WTC11 (cell line): ENCODE measurements around the gene S100A5. TPM values are rescaled to one million over a fixed set of nuclear protein-coding genes. Genes with fewer than 3 reads are reported as not detected.

Experiments used
- ATAC-seq: fragments of 200-7000 bp; cut with Tn5 transposase; 2 replicates; pipeline ENCODE4 v1.10.0; 2021; ENCODE audit warnings: mild to moderate bottlenecking, moderate library complexity
- CTCF ChIA-PET: fragments of 300-600 bp; sonication (Branson Sonifier 250); formaldehyde crosslinking; loops from one replicate; lab custom pipeline; 2021; ENCODE audit warnings: antibody characterized with exemption; lab: Charles Lee
- POLR2A ChIA-PET: fragments of 350-600 bp; sonication (Branson Sonifier 250); formaldehyde crosslinking; loops from one replicate; lab custom pipeline; 2021; ENCODE audit warnings: antibody characterized with exemption; lab: Charles Lee
- DNase-seq: peaks from one replicate; pipeline ENCODE4 v3.0.0; 2021; ENCODE audit warnings: low spot score
- H3K27ac Mint-ChIP-seq: 2 replicates; pipeline ENCODE4 v1.8.0; 2021; ENCODE audit warnings: mixed read lengths
- H3K27me3 Mint-ChIP-seq: 2 replicates; pipeline ENCODE4 v1.8.0; 2021; ENCODE audit warnings: low read depth, mild to moderate bottlenecking, moderate library complexity, mixed read lengths
- H3K36me3 Mint-ChIP-seq: 2 replicates; pipeline ENCODE4 v1.8.0; 2021; ENCODE audit warnings: mixed read lengths
- H3K4me1 Mint-ChIP-seq: 2 replicates; pipeline ENCODE4 v1.8.0; 2022; ENCODE audit warnings: mixed read lengths
- H3K4me3 Mint-ChIP-seq: 2 replicates; pipeline ENCODE4 v1.8.0; 2021; ENCODE audit warnings: mild to moderate bottlenecking, moderate library complexity, mixed read lengths
- H3K9me3 Mint-ChIP-seq: 2 replicates; pipeline ENCODE4 v1.8.0; 2021; ENCODE audit warnings: mixed read lengths
- E2F1 ChIP-seq: sonication (generic); formaldehyde crosslinking; IDR thresholded peaks from 2 replicates; pipeline ENCODE4 v1.8.0; 2022; ENCODE audit warnings: mild to moderate bottlenecking, missing genetic modification reagents
- E2F4 ChIP-seq: sonication (generic); formaldehyde crosslinking; IDR thresholded peaks from 2 replicates; pipeline ENCODE4 v1.8.1; 2022; ENCODE audit warnings: low read depth, mild to moderate bottlenecking, moderate library complexity, missing genetic modification reagents, borderline replicate concordance
- FOXJ3 ChIP-seq: sonication (generic); formaldehyde crosslinking; IDR thresholded peaks from 2 replicates; pipeline ENCODE4 v1.9.0; 2021; ENCODE audit warnings: missing genetic modification reagents, mild to moderate bottlenecking, borderline replicate concordance
- GRHL2 ChIP-seq: fragments of 250-450 bp; sonication (Bioruptor Pico); IDR thresholded peaks from 2 replicates; pipeline ENCODE4 v1.8.0; 2022; ENCODE audit warnings: mild to moderate bottlenecking, moderate library complexity; ENCODE audit not compliant: insufficient replicate concordance, severe bottlenecking
- GTF2I ChIP-seq: fragments of 250-450 bp; sonication (Bioruptor Pico); conservative IDR thresholded peaks from 2 replicates; pipeline ENCODE4 v1.4.0; 2021; ENCODE audit warnings: mild to moderate bottlenecking
- JAZF1 ChIP-seq: fragments of 250-450 bp; sonication (Bioruptor Pico); IDR thresholded peaks from 2 replicates; pipeline ENCODE4 v1.9.0; 2021; ENCODE audit warnings: moderate library complexity, mild to moderate bottlenecking, inconsistent platforms
- JUN ChIP-seq: sonication (generic); formaldehyde crosslinking; IDR thresholded peaks from 2 replicates; pipeline ENCODE4 v1.8.0; 2023; ENCODE audit warnings: mild to moderate bottlenecking, missing genetic modification reagents
- MAX ChIP-seq: sonication (generic); formaldehyde crosslinking; IDR thresholded peaks from 2 replicates; pipeline ENCODE4 v1.8.0; 2022; ENCODE audit warnings: mild to moderate bottlenecking, missing genetic modification reagents
- MXD4 ChIP-seq: fragments of 250-450 bp; sonication (Bioruptor Pico); IDR thresholded peaks from 2 replicates; pipeline ENCODE4 v1.8.0; 2021; ENCODE audit warnings: mild to moderate bottlenecking, moderate library complexity, borderline replicate concordance
- NFYB ChIP-seq: sonication (generic); formaldehyde crosslinking; conservative IDR thresholded peaks from 2 replicates; pipeline ENCODE4 v1.8.0; 2022; ENCODE audit warnings: low read depth, missing genetic modification reagents
- NR1H2 ChIP-seq: sonication (generic); formaldehyde crosslinking; IDR thresholded peaks from 2 replicates; pipeline ENCODE4 v1.9.0; 2021; ENCODE audit warnings: mild to moderate bottlenecking, moderate library complexity, missing genetic modification reagents
- RELA ChIP-seq: sonication (generic); formaldehyde crosslinking; IDR thresholded peaks from 2 replicates; pipeline ENCODE4 v1.8.1; 2022; ENCODE audit warnings: missing genetic modification reagents, mild to moderate bottlenecking, borderline replicate concordance
- SMAD3 ChIP-seq: sonication (generic); formaldehyde crosslinking; IDR thresholded peaks from 2 replicates; pipeline ENCODE4 v1.8.0; 2022; ENCODE audit warnings: missing genetic modification reagents, mild to moderate bottlenecking, borderline replicate concordance
- ZBTB21 ChIP-seq: sonication (generic); formaldehyde crosslinking; IDR thresholded peaks from 2 replicates; pipeline ENCODE4 v1.8.1; 2023; ENCODE audit warnings: mild to moderate bottlenecking, missing genetic modification reagents, borderline replicate concordance
- ZNF317 ChIP-seq: sonication (generic); formaldehyde crosslinking; IDR thresholded peaks from 2 replicates; pipeline ENCODE4 v1.8.1; 2023; ENCODE audit warnings: low read depth, mild to moderate bottlenecking, moderate library complexity, missing genetic modification reagents, borderline replicate concordance
- ZNF396 ChIP-seq: fragments of 250-450 bp; sonication (Bioruptor Pico); IDR thresholded peaks from 2 replicates; pipeline ENCODE4 v1.8.0; 2021; ENCODE audit warnings: mild to moderate bottlenecking, moderate library complexity, borderline replicate concordance
- ZNF416 ChIP-seq: fragments of 250-450 bp; sonication (Bioruptor Pico); IDR thresholded peaks from 2 replicates; pipeline ENCODE4 v1.9.0; 2021; ENCODE audit warnings: mild to moderate bottlenecking, inconsistent platforms
- ZNF671 ChIP-seq: fragments of 250-450 bp; sonication (Bioruptor Pico); IDR thresholded peaks from 2 replicates; pipeline ENCODE4 v1.8.0; 2021; ENCODE audit warnings: mild to moderate bottlenecking
- ZSCAN18 ChIP-seq: fragments of 250-450 bp; sonication (Bioruptor Pico); IDR thresholded peaks from 2 replicates; pipeline ENCODE4 v2.1.2; 2022; ENCODE audit warnings: mild to moderate bottlenecking, moderate library complexity
- total RNA-seq: library from RNA; stranded (reverse); gene quantifications from 3 replicates; pipeline ENCODE4 v1.2.3, GENCODE V29; 2021
- TF ChIP-seq, protein P1 (sequence below): sonication (generic); formaldehyde crosslinking; conservative IDR thresholded peaks from 2 replicates; pipeline ENCODE4 v1.8.1; 2023; ENCODE audit warnings: mild to moderate bottlenecking, low read depth, missing genetic modification reagents, moderate library complexity
- TF ChIP-seq, protein P2 (sequence below): fragments of 250-450 bp; sonication (Bioruptor Pico); IDR thresholded peaks from 2 replicates; pipeline ENCODE4 v1.9.0; 2021; ENCODE audit warnings: mild to moderate bottlenecking

The S100A5 gene
- total RNA-seq, 1 experiment from 2014 or later = not detected

- no peaks in the 10 kb centered on the region for H3K36me3 Mint-ChIP-seq
- H3K27me3 Mint-ChIP-seq = peaks cover 9% of the 10 kb centered on the region
- no peak overlapping the region for H3K4me3 Mint-ChIP-seq
- DNase-seq = no peak
- ChIA-PET CTCF (interaction anchor here (0.7 to 5.5 kb wide), 5 partner anchors 12 to 154 kb away, joined by 3 to 33 read pairs (median 7); no protein-coding TSS in a partner anchor), POLR2A (no interaction called here)
- TF ChIP-seq E2F4 (CRISPR knock-in tag) (no peak), ZNF317 (CRISPR knock-in tag) (no peak), ZNF396 (CRISPR knock-in tag) (no peak)
- ATAC-seq = no peak
- H3K4me1 Mint-ChIP-seq = peaks cover 3% of the 10 kb centered on the region; the same call in 1 of the 2 replicates
- H3K9me3 Mint-ChIP-seq = no peaks in the 10 kb centered on the region
- H3K27ac Mint-ChIP-seq = no peak overlapping the region
Observed at GRCh38 chr1:153506831-153507413, 33.8 kb downstream of the S100A5 start.

DNA sequence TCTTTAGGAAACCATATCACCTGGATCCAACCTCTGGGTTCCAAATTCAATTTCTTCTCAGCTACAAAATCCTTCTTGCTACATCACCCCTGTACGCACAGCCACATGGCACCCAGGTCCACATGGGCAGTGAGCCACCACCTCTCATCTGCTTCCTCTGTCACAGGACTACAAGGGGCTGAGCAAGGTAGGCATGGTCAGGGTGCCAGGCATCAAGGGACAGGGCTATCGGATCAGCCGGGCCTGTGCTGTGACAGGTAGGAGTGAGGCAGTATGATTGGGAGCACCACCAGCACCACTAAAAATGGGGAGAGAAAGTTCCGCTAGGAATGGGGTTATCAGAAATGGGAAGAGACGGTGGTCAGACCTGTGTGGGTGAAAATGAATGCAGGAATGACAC lies 34.3 kb downstream of the S100A5 start:
- no peaks in the 10 kb centered on the region for H3K36me3 Mint-ChIP-seq
- peaks cover 4% of the 10 kb centered on the region; the same call in 1 of the 2 replicates for H3K27me3 Mint-ChIP-seq
- no peak for DNase-seq
- ChIA-PET CTCF (interaction anchor here (0.7 to 5.5 kb wide), 4 partner anchors 11 to 153 kb away, joined by 3 to 33 read pairs (median 6); no protein-coding TSS in a partner anchor), POLR2A (no interaction called here)
- peaks cover 3% of the 10 kb centered on the region; the same call in 1 of the 2 replicates for H3K4me1 Mint-ChIP-seq
- no peak overlapping the region for H3K4me3 Mint-ChIP-seq
- ATAC-seq = no peak
- no peaks in the 10 kb centered on the region for H3K9me3 Mint-ChIP-seq
- H3K27ac Mint-ChIP-seq = no peak overlapping the region
- TF ChIP-seq FOXJ3 (CRISPR knock-in tag) (no peak), ZNF416 (CRISPR knock-in tag) (no peak), MXD4 (CRISPR knock-in tag) (no peak), NR1H2 (CRISPR knock-in tag) (no peak), E2F1 (CRISPR knock-in tag) (no peak), SMAD3 (no peak), JUN (CRISPR knock-in tag) (no peak), RELA (CRISPR knock-in tag) (no peak), ZSCAN18 (CRISPR knock-in tag) (no peak), MAX (CRISPR knock-in tag) (no peak), ZBTB21 (CRISPR knock-in tag) (no peak), ZNF671 (CRISPR knock-in tag) (no peak), GRHL2 (CRISPR knock-in tag) (no peak), JAZF1 (CRISPR knock-in tag) (no peak), GTF2I (no peak), NFYB (no peak)
- TF ChIP-seq, protein P1, sequence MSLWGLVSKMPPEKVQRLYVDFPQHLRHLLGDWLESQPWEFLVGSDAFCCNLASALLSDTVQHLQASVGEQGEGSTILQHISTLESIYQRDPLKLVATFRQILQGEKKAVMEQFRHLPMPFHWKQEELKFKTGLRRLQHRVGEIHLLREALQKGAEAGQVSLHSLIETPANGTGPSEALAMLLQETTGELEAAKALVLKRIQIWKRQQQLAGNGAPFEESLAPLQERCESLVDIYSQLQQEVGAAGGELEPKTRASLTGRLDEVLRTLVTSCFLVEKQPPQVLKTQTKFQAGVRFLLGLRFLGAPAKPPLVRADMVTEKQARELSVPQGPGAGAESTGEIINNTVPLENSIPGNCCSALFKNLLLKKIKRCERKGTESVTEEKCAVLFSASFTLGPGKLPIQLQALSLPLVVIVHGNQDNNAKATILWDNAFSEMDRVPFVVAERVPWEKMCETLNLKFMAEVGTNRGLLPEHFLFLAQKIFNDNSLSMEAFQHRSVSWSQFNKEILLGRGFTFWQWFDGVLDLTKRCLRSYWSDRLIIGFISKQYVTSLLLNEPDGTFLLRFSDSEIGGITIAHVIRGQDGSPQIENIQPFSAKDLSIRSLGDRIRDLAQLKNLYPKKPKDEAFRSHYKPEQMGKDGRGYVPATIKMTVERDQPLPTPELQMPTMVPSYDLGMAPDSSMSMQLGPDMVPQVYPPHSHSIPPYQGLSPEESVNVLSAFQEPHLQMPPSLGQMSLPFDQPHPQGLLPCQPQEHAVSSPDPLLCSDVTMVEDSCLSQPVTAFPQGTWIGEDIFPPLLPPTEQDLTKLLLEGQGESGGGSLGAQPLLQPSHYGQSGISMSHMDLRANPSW (CRISPR knock-in tag) = no peak
- TF ChIP-seq, protein P2, sequence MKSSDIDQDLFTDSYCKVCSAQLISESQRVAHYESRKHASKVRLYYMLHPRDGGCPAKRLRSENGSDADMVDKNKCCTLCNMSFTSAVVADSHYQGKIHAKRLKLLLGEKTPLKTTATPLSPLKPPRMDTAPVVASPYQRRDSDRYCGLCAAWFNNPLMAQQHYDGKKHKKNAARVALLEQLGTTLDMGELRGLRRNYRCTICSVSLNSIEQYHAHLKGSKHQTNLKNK = no peak
